OCI-LY7 (cell line): ENCODE measurements around the gene P2RY1. TPM values are rescaled to one million over a fixed set of nuclear protein-coding genes. Genes with fewer than 3 reads are reported as not detected.
"Not testable (repeated sequence)": the region's sequence is repeated elsewhere in the genome, so short reads cannot be mapped to it uniquely, and the experiment has no call there.

Source experiments
- BruUV-seq: library from RNA; stranded (reverse); fragments of 400-500 nt; replicated peaks from 2 replicates; lab custom pipeline; 2021; lab: Mats Ljungman, UMichigan
- CTCF ChIA-PET: fragments of 300-600 bp; sonication (Branson Sonifier 250); formaldehyde crosslinking; loops from one replicate; lab custom pipeline; 2022; ENCODE audit warnings: antibody characterized with exemption; ENCODE audit not compliant: unreplicated experiment; lab: Charles Lee
- POLR2A ChIA-PET: fragments of 300-600 bp; sonication (Branson Sonifier 250); formaldehyde crosslinking; loops from one replicate; lab custom pipeline; 2022; ENCODE audit warnings: antibody characterized with exemption; lab: Charles Lee
- DNase-seq: peaks from one replicate; pipeline ENCODE4 v3.0.0-alpha.2; 2015; ENCODE audit warnings: low spot score
- H2AFZ ChIP-seq: fragments of 200-600 bp; sonication (generic), shearing (Covaris generic); 2 replicates; pipeline ENCODE4 v1.6.1; 2014; ENCODE audit warnings: mild to moderate bottlenecking, antibody characterized with exemption, low read length, moderate library complexity
- H3K27ac ChIP-seq: fragments of 200-600 bp; sonication (generic); 2 replicates; pipeline ENCODE4 v1.5.1; 2014; ENCODE audit warnings: mixed run types, low read depth, mild to moderate bottlenecking, moderate library complexity, low read length, inconsistent platforms; ENCODE audit not compliant: poor library complexity, severe bottlenecking
- H3K36me3 ChIP-seq: fragments of 200-600 bp; sonication (generic); 2 replicates; pipeline ENCODE4 v1.6.1; 2014; ENCODE audit warnings: mild to moderate bottlenecking, antibody characterized with exemption, low read length, moderate library complexity, mixed read lengths; ENCODE audit not compliant: insufficient read depth
- H3K4me1 ChIP-seq: fragments of 200-600 bp; sonication (generic); 2 replicates; pipeline ENCODE4 v1.5.1; 2014; ENCODE audit warnings: mild to moderate bottlenecking, low read length; ENCODE audit not compliant: insufficient read depth, poor library complexity, severe bottlenecking
- H3K4me2 ChIP-seq: fragments of 200-600 bp; sonication (generic); 2 replicates; pipeline ENCODE4 v1.6.1; 2014; ENCODE audit warnings: mild to moderate bottlenecking, low read length
- H3K4me3 ChIP-seq: fragments of 200-600 bp; sonication (generic); 2 replicates; pipeline ENCODE4 v1.5.1; 2014; ENCODE audit warnings: mild to moderate bottlenecking, low read depth, low read length; ENCODE audit not compliant: poor library complexity, severe bottlenecking
- H3K79me2 ChIP-seq: fragments of 200-600 bp; sonication (generic); 2 replicates; pipeline ENCODE4 v1.6.1; 2016; ENCODE audit warnings: low read depth, mild to moderate bottlenecking, low read length, moderate library complexity, mixed read lengths; ENCODE audit not compliant: insufficient read depth
- H3K9me2 ChIP-seq: fragments of 200-600 bp; sonication (generic); 2 replicates; pipeline ENCODE4 v1.6.1; 2016; ENCODE audit warnings: mild to moderate bottlenecking, low read length, mixed read lengths; ENCODE audit not compliant: insufficient read depth
- H3K9me3 ChIP-seq: fragments of 200-600 bp; sonication (generic); 2 replicates; pipeline ENCODE4 v1.6.1; 2014; ENCODE audit warnings: mild to moderate bottlenecking, mixed run types, low read length, mixed read lengths
- H4K20me1 ChIP-seq: fragments of 200-600 bp; sonication (generic); 2 replicates; pipeline ENCODE4 v1.6.1; 2014; ENCODE audit warnings: mild to moderate bottlenecking, antibody characterized with exemption, low read length, moderate library complexity, mixed read lengths; ENCODE audit not compliant: insufficient read depth
- CTCF ChIP-seq: fragments of 200-600 bp; sonication (generic); conservative IDR thresholded peaks from 2 replicates; pipeline ENCODE4 v1.5.1; 2014; ENCODE audit warnings: mild to moderate bottlenecking, antibody characterized with exemption, low read length, moderate library complexity, mixed read lengths
- EZH2phosphoT487 ChIP-seq: fragments of 200-600 bp; sonication (generic); IDR thresholded peaks from 2 replicates; pipeline ENCODE4 v1.6.1; 2018; ENCODE audit warnings: low read depth, borderline replicate concordance, mild to moderate bottlenecking, mixed run types, antibody characterized with exemption, low read length, moderate library complexity, mixed read lengths
- intact Hi-C: fragments of 100-400 bp; cut with micrococcal nuclease; formaldehyde crosslinking; loops from one replicate; pipeline ENCODE4 v1.10.0; 2022; ENCODE audit not compliant: unreplicated experiment
- total RNA-seq, 2 experiments: library from RNA; depleted of rRNA in 1 of 2; stranded (reverse); fragments of >200 nt in 1 of 2; shearing (Covaris generic) in 1 of 2; gene quantifications; 2 replicates each; pipeline ENCODE4 v1.2.3, GENCODE V29; 2014 to 2022

The P2RY1 gene
- total RNA-seq, 2 experiments from 2014 or later: not detected

- intact Hi-C loops: no loop called here
- H3K27ac ChIP-seq: no peak overlapping the region
- no peaks in the 10 kb centered on the region for H3K36me3 ChIP-seq
- no peak overlapping the region for H2AFZ ChIP-seq
- CTCF ChIA-PET: no interaction called here
- TF ChIP-seq EZH2phosphoT487 (no peak), CTCF (no peak)
- no TSS peak for BruUV-seq
- no peak for DNase-seq
- H4K20me1 ChIP-seq: no peaks in the 10 kb centered on the region; the same call in 1 of the 2 replicates
- no peaks in the 10 kb centered on the region for H3K9me2 ChIP-seq
- H3K9me3 ChIP-seq: no peaks in the 10 kb centered on the region
- no peaks in the 10 kb centered on the region for H3K79me2 ChIP-seq
- no peak overlapping the region for H3K4me2 ChIP-seq
- no peaks in the 10 kb centered on the region for H3K4me1 ChIP-seq
- POLR2A ChIA-PET: interaction anchor here (0.6 kb wide), 1 partner anchor 45 kb away, joined by 3 read pairs; no protein-coding TSS in a partner anchor
- H3K4me3 ChIP-seq: no peak overlapping the region
These were observed 35.1 kb downstream of the P2RY1 start for GRCh38 chr3:152870027-152870426.

- H3K36me3 ChIP-seq, H3K79me2 ChIP-seq, H4K20me1 ChIP-seq, H3K4me2 ChIP-seq, CTCF ChIA-PET, H3K9me2 ChIP-seq, H3K27ac ChIP-seq, POLR2A ChIA-PET, H3K4me3 ChIP-seq, DNase-seq, H2AFZ ChIP-seq, BruUV-seq, H3K9me3 ChIP-seq, intact Hi-C loops, H3K4me1 ChIP-seq: not testable (repeated sequence)
These were observed 38.4 kb downstream of the P2RY1 start for GRCh38 chr3:152873314-152873713.

GRCh38 chr3:152874896-152875749, 40.2 kb downstream of the P2RY1 start:
- no peak overlapping the region for H3K4me3 ChIP-seq
- H3K4me1 ChIP-seq: no peaks in the 10 kb centered on the region
- TF ChIP-seq EZH2phosphoT487: no peak
- no peak for TF ChIP-seq CTCF
- no peak overlapping the region for H3K4me2 ChIP-seq
- POLR2A ChIA-PET: interaction anchor here (0.7 to 1.6 kb wide), 3 partner anchors 9 to 12 kb away, joined by 3 to 5 read pairs (median 4); no protein-coding TSS in a partner anchor
- intact Hi-C loops: no loop called here
- CTCF ChIA-PET: no interaction called here
- H3K9me3 ChIP-seq: no peaks in the 10 kb centered on the region
- H4K20me1 ChIP-seq: no peaks in the 10 kb centered on the region
- no peak overlapping the region for H3K27ac ChIP-seq
- H3K79me2 ChIP-seq: no peaks in the 10 kb centered on the region
- DNase-seq: no peak
- no peaks in the 10 kb centered on the region for H3K36me3 ChIP-seq
- BruUV-seq: no TSS peak
- H2AFZ ChIP-seq: no peak overlapping the region
- H3K9me2 ChIP-seq: no peaks in the 10 kb centered on the region
